GM23248 (cell line): ENCODE results near the gene SMAD1. TPM values are rescaled to one million over a fixed set of nuclear protein-coding genes. Genes with fewer than 3 reads are reported as not detected.

Experiments used
- DNase-seq: peaks from one replicate; pipeline ENCODE4 v3.0.0-alpha.2; 2015
- H2AFZ ChIP-seq: fragments of 200-600 bp; sonication (generic); 2 replicates; pipeline ENCODE4 v1.6.1; 2016; ENCODE audit warnings: antibody characterized with exemption
- H3F3A ChIP-seq: fragments of 200-600 bp; sonication (generic); 2 replicates; pipeline ENCODE4 v1.6.1; 2016; ENCODE audit warnings: mild to moderate bottlenecking, antibody characterized with exemption, mixed run types; ENCODE audit not compliant: insufficient read depth
- H3K27ac ChIP-seq: fragments of 200-600 bp; sonication (generic); 2 replicates; pipeline ENCODE4 v1.5.1; 2016; ENCODE audit warnings: mild to moderate bottlenecking
- H3K27me3 ChIP-seq: fragments of 200-600 bp; sonication (generic); replicated peaks from 2 replicates; pipeline ENCODE4 v1.6.1; 2016; ENCODE audit warnings: mild to moderate bottlenecking; ENCODE audit not compliant: insufficient read depth
- H3K36me3 ChIP-seq: fragments of 200-600 bp; sonication (generic); 2 replicates; pipeline ENCODE4 v1.6.1; 2016; ENCODE audit warnings: low read depth, mild to moderate bottlenecking
- H3K4me1 ChIP-seq: fragments of 200-600 bp; sonication (generic); 2 replicates; pipeline ENCODE4 v1.6.1; 2016; ENCODE audit warnings: mild to moderate bottlenecking; ENCODE audit not compliant: insufficient read depth
- H3K4me2 ChIP-seq: fragments of 200-600 bp; sonication (generic); one replicate; pipeline ENCODE4 v1.6.1; 2016; ENCODE audit warnings: mild to moderate bottlenecking; ENCODE audit not compliant: unreplicated experiment
- H3K4me3 ChIP-seq: fragments of 200-600 bp; sonication (generic); 2 replicates; pipeline ENCODE4 v1.5.1; 2016; ENCODE audit warnings: mild to moderate bottlenecking
- H3K79me2 ChIP-seq: fragments of 200-600 bp; sonication (generic); 2 replicates; pipeline ENCODE4 v1.6.1; 2016; ENCODE audit warnings: mild to moderate bottlenecking; ENCODE audit not compliant: insufficient read depth
- H3K9ac ChIP-seq: fragments of 200-600 bp; sonication (generic); 2 replicates; pipeline ENCODE4 v1.6.1; 2016; ENCODE audit warnings: mild to moderate bottlenecking
- H3K9me2 ChIP-seq: fragments of 200-600 bp; sonication (generic); 2 replicates; pipeline ENCODE4 v1.6.1; 2016; ENCODE audit warnings: mixed run types, mild to moderate bottlenecking, moderate library complexity; ENCODE audit not compliant: insufficient read depth
- H3K9me3 ChIP-seq: fragments of 200-600 bp; sonication (generic); one replicate; pipeline ENCODE4 v1.6.1; 2017; ENCODE audit warnings: low read depth
- H4K20me1 ChIP-seq: fragments of 200-600 bp; sonication (generic); 2 replicates; pipeline ENCODE4 v1.6.0; 2016; ENCODE audit not compliant: insufficient read depth
- EZH2 ChIP-seq: fragments of 200-600 bp; sonication (generic); IDR thresholded peaks from 2 replicates; pipeline ENCODE4 v1.6.1; 2018; ENCODE audit warnings: antibody characterized with exemption, mild to moderate bottlenecking; ENCODE audit not compliant: insufficient read depth, poor library complexity, severe bottlenecking
- EZH2phosphoT487 ChIP-seq: fragments of 200-600 bp; sonication (generic); IDR thresholded peaks from 2 replicates; pipeline ENCODE4 v1.6.1; 2018; ENCODE audit warnings: antibody characterized with exemption, moderate library complexity, mild to moderate bottlenecking, low read depth; ENCODE audit not compliant: insufficient read depth
- WGBS, 2 experiments: methylation state at CpG; one replicate each; pipeline ENCODE4 v1.1.6; 2015 to 2017; ENCODE audit warnings: low lambda C conversion rate in 2 of 2, low coverage in 1 of 2; ENCODE audit errors: missing lambda C conversion rate in 2 of 2; 5-methylcytosine and 5-hydroxymethylcytosine counted together
- in situ Hi-C: fragments of 300-500 bp; cut with MboI; formaldehyde crosslinking; loops from 2 replicates; pipeline ENCODE4 v1.15.0; 2020
- polyA plus RNA-seq: library from polyadenylated mRNA; unstranded; fragments of >200 nt; fragmentation: Nextera tagmentation; extraction: Ambion mirVana; gene quantifications from 2 replicates; pipeline ENCODE4 v1.2.1, GENCODE V29; 2016
- total RNA-seq: library from RNA; depleted of rRNA; stranded (reverse); fragments of >200 nt; shearing (Covaris generic); gene quantifications from 2 replicates; pipeline ENCODE4 v1.2.3, GENCODE V29; 2014

SMAD1 gene
- total and polyA plus RNA-seq, 2 experiments from 2014 or later = 20.2 to 24.0 TPM

- 96% methylated on average over 5 of the region's 5 CpGs for WGBS, 2 experiments
- no peak overlapping the region for H2AFZ ChIP-seq
- in situ Hi-C loops = no loop called here
- H4K20me1 ChIP-seq = peaks cover 7% of the 10 kb centered on the region; the same call in 1 of the 2 replicates
- no peak overlapping the region for H3K4me2 ChIP-seq
- TF ChIP-seq EZH2phosphoT487 = no peak
- TF ChIP-seq EZH2 = no peak
- H3K9me3 ChIP-seq = no peaks in the 10 kb centered on the region
- H3K4me3 ChIP-seq = no peak overlapping the region
- H3K36me3 ChIP-seq = no peaks in the 10 kb centered on the region
- H3K4me1 ChIP-seq = peaks cover 7% of the 10 kb centered on the region
- H3K9me2 ChIP-seq = no peaks in the 10 kb centered on the region
- no peak overlapping the region for H3K9ac ChIP-seq
- no peak overlapping the region for H3K27ac ChIP-seq
- peaks cover 100% of the 10 kb centered on the region for H3K79me2 ChIP-seq
- DNase-seq = no peak
- H3K27me3 ChIP-seq = no peaks in the 10 kb centered on the region
- H3F3A ChIP-seq = no peaks in the 10 kb centered on the region
Measured at GRCh38 chr4:145502809-145503208, 21.2 kb downstream of the SMAD1 start.

- Histone ChIP-seq H4K20me1 (peaks cover 7% of the 10 kb centered on the region; the same call in 1 of the 2 replicates), H3F3A (no peaks in the 10 kb centered on the region), H3K36me3 (no peaks in the 10 kb centered on the region), H3K27me3 (no peaks in the 10 kb centered on the region), H3K9me3 (no peaks in the 10 kb centered on the region), H3K9me2 (no peaks in the 10 kb centered on the region), H2AFZ (no peak overlapping the region), H3K9ac (no peak overlapping the region), H3K4me1 (peaks cover 9% of the 10 kb centered on the region), H3K27ac (no peak overlapping the region), H3K4me3 (no peak overlapping the region), H3K79me2 (peaks cover 100% of the 10 kb centered on the region), H3K4me2 (no peak overlapping the region)
- TF ChIP-seq EZH2phosphoT487 (no peak), EZH2 (no peak)
- 99% methylated on average over 6 of the region's 6 CpGs for WGBS, 2 experiments
- in situ Hi-C loops = no loop called here
- no peak for DNase-seq
Measured at GRCh38 chr4:145503486-145504072, 21.9 kb downstream of the SMAD1 start.

GRCh38 chr4:145505995-145506394 lies 24.3 kb downstream of the SMAD1 start:
- H3K9ac ChIP-seq = no peak overlapping the region
- H3K9me3 ChIP-seq = no peaks in the 10 kb centered on the region
- H2AFZ ChIP-seq = no peak overlapping the region
- H3K27me3 ChIP-seq = no peaks in the 10 kb centered on the region
- 96 to 100% methylated on average over 3 of the region's 3 CpGs for WGBS, 2 experiments
- no peak overlapping the region for H3K4me3 ChIP-seq
- no peaks in the 10 kb centered on the region for H3K36me3 ChIP-seq
- H3K9me2 ChIP-seq = no peaks in the 10 kb centered on the region
- H4K20me1 ChIP-seq = peaks cover 7% of the 10 kb centered on the region; the same call in 1 of the 2 replicates
- TF ChIP-seq EZH2 = no peak
- no peak for TF ChIP-seq EZH2phosphoT487
- no peak overlapping the region for H3K4me2 ChIP-seq
- peaks cover 9% of the 10 kb centered on the region for H3K4me1 ChIP-seq
- in situ Hi-C loops = no loop called here
- H3K79me2 ChIP-seq = peaks cover 100% of the 10 kb centered on the region
- H3F3A ChIP-seq = no peaks in the 10 kb centered on the region
- no peak overlapping the region for H3K27ac ChIP-seq
- no peak for DNase-seq

GRCh38 chr4:145507636-145508035 lies 26.0 kb downstream of the SMAD1 start:
- H3K4me2 ChIP-seq = no peak overlapping the region
- H4K20me1 ChIP-seq = peaks cover 7% of the 10 kb centered on the region; the same call in 1 of the 2 replicates

More at GRCh38 chr4:145507636-145508035, 26.0 kb downstream of the SMAD1 start:
- Histone ChIP-seq H3K4me1 (peaks cover 9% of the 10 kb centered on the region), H3K9ac (no peak overlapping the region), H3K27ac (no peak overlapping the region), H3F3A (peaks cover 4% of the 10 kb centered on the region; the same call in 1 of the 2 replicates), H3K9me3 (peaks cover 10% of the 10 kb centered on the region), H2AFZ (no peak overlapping the region), H3K27me3 (no peaks in the 10 kb centered on the region), H3K9me2 (no peaks in the 10 kb centered on the region), H3K4me3 (no peak overlapping the region), H3K79me2 (peaks cover 100% of the 10 kb centered on the region), H3K36me3 (no peaks in the 10 kb centered on the region)
- DNase-seq = peak; percentile 12
- TF ChIP-seq EZH2phosphoT487 (no peak), EZH2 (no peak)
- 95 to 97% methylated on average over 1 of the region's 1 CpG for WGBS, 2 experiments
- in situ Hi-C loops = no loop called here
